Measurements from ENCODE around the gene SIGLEC9. TPM values are rescaled to one million over a fixed set of nuclear protein-coding genes. Genes with fewer than 3 reads are reported as not detected.

The SIGLEC9 gene
- total RNA-seq, 1 donor from 2014 or later, result not detected

- Mint-ChIP-seq H3K36me3 (peaks cover 4% of the 10 kb centered on the region), H3K27ac (peak overlapping the region; percentile 91), H3K27me3 (peaks cover 7% of the 10 kb centered on the region), H3K4me3 (peak overlapping the region; percentile 94), H3K9me3 (no peaks in the 10 kb centered on the region), H3K4me1 (ENCODE audit: unreplicated experiment) (peaks cover 12% of the 10 kb centered on the region)
- no peak for DNase-seq (ENCODE audit: extremely low spot score, unreplicated experiment)
- TF ChIP-seq, protein P1, sequence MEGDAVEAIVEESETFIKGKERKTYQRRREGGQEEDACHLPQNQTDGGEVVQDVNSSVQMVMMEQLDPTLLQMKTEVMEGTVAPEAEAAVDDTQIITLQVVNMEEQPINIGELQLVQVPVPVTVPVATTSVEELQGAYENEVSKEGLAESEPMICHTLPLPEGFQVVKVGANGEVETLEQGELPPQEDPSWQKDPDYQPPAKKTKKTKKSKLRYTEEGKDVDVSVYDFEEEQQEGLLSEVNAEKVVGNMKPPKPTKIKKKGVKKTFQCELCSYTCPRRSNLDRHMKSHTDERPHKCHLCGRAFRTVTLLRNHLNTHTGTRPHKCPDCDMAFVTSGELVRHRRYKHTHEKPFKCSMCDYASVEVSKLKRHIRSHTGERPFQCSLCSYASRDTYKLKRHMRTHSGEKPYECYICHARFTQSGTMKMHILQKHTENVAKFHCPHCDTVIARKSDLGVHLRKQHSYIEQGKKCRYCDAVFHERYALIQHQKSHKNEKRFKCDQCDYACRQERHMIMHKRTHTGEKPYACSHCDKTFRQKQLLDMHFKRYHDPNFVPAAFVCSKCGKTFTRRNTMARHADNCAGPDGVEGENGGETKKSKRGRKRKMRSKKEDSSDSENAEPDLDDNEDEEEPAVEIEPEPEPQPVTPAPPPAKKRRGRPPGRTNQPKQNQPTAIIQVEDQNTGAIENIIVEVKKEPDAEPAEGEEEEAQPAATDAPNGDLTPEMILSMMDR (conservative IDR thresholded peaks at IDR 0.05), result no peak
Measured at GRCh38 chr19:51108805-51109146, 15.9 kb upstream of the SIGLEC9 start.

DNA sequence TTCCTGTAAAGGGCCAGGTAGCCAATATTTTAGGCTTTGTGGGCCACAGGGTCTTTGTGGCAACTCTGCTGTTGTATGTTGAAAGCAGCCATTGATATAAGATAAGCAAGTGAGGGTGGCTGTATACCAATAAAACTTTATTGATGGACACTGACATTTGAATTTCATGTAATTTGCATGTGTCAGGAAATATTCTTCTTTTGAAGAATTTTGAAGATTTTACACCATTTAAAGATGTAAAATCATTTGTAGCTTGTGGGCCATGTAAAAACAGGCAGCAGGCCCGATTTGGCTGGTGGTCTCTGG, 14.1 kb upstream of the SIGLEC9 start:
- Mint-ChIP-seq H3K4me1 (ENCODE audit: unreplicated experiment) (peaks cover 12% of the 10 kb centered on the region), H3K9me3 (no peaks in the 10 kb centered on the region), H3K27me3 (peaks cover 15% of the 10 kb centered on the region), H3K36me3 (peaks cover 4% of the 10 kb centered on the region), H3K4me3 (peak overlapping the region; percentile 39), H3K27ac (no peak overlapping the region)
- TF ChIP-seq, protein P1 (conservative IDR thresholded peaks at IDR 0.05), result no peak
- DNase-seq (ENCODE audit: extremely low spot score, unreplicated experiment), result no peak

- Mint-ChIP-seq H3K4me1 (ENCODE audit: unreplicated experiment) (peaks cover 12% of the 10 kb centered on the region), H3K36me3 (no peaks in the 10 kb centered on the region), H3K27me3 (peaks cover 20% of the 10 kb centered on the region), H3K4me3 (no peak overlapping the region), H3K27ac (no peak overlapping the region), H3K9me3 (no peaks in the 10 kb centered on the region)
- TF ChIP-seq, protein P1 (conservative IDR thresholded peaks at IDR 0.05), result peak; percentile 52
- no peak for DNase-seq (ENCODE audit: extremely low spot score, unreplicated experiment)
Measured at GRCh38 chr19:51111606-51112005, 13.1 kb upstream of the SIGLEC9 start.

GRCh38 chr19:51114087-51114729, 10.5 kb upstream of the SIGLEC9 start:
- Mint-ChIP-seq H3K9me3 (no peaks in the 10 kb centered on the region), H3K4me1 (ENCODE audit: unreplicated experiment) (no peaks in the 10 kb centered on the region), H3K27ac (no peak overlapping the region), H3K27me3 (peaks cover 32% of the 10 kb centered on the region), H3K4me3 (no peak overlapping the region), H3K36me3 (no peaks in the 10 kb centered on the region)
- TF ChIP-seq, protein P1 (conservative IDR thresholded peaks at IDR 0.05), result no peak
- DNase-seq (ENCODE audit: extremely low spot score, unreplicated experiment), result no peak

DNA sequence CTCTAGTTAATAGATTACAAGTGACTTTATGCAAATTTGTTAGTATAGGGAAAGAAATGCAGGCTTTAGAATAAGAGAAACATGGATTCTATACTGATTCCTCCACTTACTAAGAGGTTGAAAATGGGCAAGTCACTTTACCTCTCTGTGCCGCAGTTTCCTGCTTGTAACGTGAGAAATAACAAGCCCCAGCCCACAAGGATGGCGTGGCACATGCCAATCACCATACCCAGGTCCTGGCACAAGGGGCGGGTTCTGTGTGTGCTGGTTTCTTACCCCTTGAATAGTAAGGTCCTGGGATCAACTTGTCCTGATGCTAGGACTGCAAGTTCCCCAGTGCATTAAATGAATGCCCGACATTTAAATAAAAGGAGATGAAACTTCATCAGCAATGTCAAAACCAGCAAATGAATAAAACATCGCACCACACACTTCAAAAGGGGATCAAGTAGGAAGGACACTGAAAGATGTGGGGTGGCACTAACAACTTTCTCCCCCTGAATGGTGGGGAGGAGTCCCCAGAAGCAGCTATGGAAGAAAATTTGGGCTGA, 7.9 kb upstream of the SIGLEC9 start:
- H3K4me1 Mint-ChIP-seq (ENCODE audit: unreplicated experiment), result no peaks in the 10 kb centered on the region
- peaks cover 33% of the 10 kb centered on the region for H3K27me3 Mint-ChIP-seq
- TF ChIP-seq, protein P1 (conservative IDR thresholded peaks at IDR 0.05), result no peak
- no peak for DNase-seq (ENCODE audit: extremely low spot score, unreplicated experiment)
- no peak overlapping the region for H3K4me3 Mint-ChIP-seq
- H3K27ac Mint-ChIP-seq, result no peak overlapping the region
- no peaks in the 10 kb centered on the region for H3K9me3 Mint-ChIP-seq
- no peaks in the 10 kb centered on the region for H3K36me3 Mint-ChIP-seq

Measured in type B pancreatic cell (in vitro differentiated cells).